ENCODE measurements around the gene C1QL4. TPM values are rescaled to one million over a fixed set of nuclear protein-coding genes. Genes with fewer than 3 reads are reported as not detected.

Gene C1QL4
- total and polyA plus RNA-seq, 11 donors = not detected

- WGBS, 4 donors = 92 to 94% (median 93%) methylated on average over 6 of the region's 6 CpGs
- ATAC-seq (no peak), DNase-seq (no peak)
- no peaks in the 10 kb centered on the region for H3K9me3 ChIP-seq
- intact Hi-C loops (cut with DNase I) = loop anchor here in 1 of 10 donors (10.0 kb wide), 1 partner anchor 74 kb away; no protein-coding TSS in a partner anchor
- H3K4me1 ChIP-seq = peaks cover 3 to 34% (median 25%) of the 10 kb centered on the region in 12 donors
- no peaks in the 10 kb centered on the region for H3K27me3 ChIP-seq
- no peak overlapping the region for H3K4me3 ChIP-seq
- no peak for TF ChIP-seq CTCF (IDR thresholded peaks at IDR 0.05)
- no peak for TF ChIP-seq POLR2A (IDR thresholded peaks at IDR 0.05)
- peaks cover 0 to 3% (median 0%) of the 10 kb centered on the region in 9 donors for H3K36me3 ChIP-seq
- no peak overlapping the region for H3K27ac ChIP-seq
These were observed 33.6 kb upstream of the C1QL4 start for GRCh38 chr12:49370539-49370938.

GRCh38 chr12:49369411-49370145 is 32.6 kb upstream of the C1QL4 start:
- H3K27me3 ChIP-seq = no peaks in the 10 kb centered on the region
- ATAC-seq (peak in 1 of 4 donors; percentile 10), DNase-seq (peak in 2 of 5 donors; percentile 31 to 56)
- H3K4me3 ChIP-seq = peak overlapping the region in 2 of 12 donors; percentile 1 to 15
- peaks cover 0 to 3% (median 0%) of the 10 kb centered on the region in 9 donors for H3K36me3 ChIP-seq
- peaks cover 3 to 42% (median 25%) of the 10 kb centered on the region in 12 donors for H3K4me1 ChIP-seq
- no peaks in the 10 kb centered on the region for H3K9me3 ChIP-seq
- H3K27ac ChIP-seq = peak overlapping the region in 10 of 12 donors; percentile 8 to 61 (median 41)
- 33 to 42% (median 37%) methylated on average over 6 of the region's 6 CpGs for WGBS, 4 donors
- peak in 8 of 12 donors; percentile 13 to 51 (median 34) for TF ChIP-seq CTCF (IDR thresholded peaks at IDR 0.05)
- TF ChIP-seq POLR2A (IDR thresholded peaks at IDR 0.05) = no peak
- intact Hi-C loops (cut with DNase I) = loop anchor here in 3 of 10 donors (5.0 to 10.0 kb wide), 3 partner anchors 75 to 213 kb away; no protein-coding TSS in a partner anchor

DNA sequence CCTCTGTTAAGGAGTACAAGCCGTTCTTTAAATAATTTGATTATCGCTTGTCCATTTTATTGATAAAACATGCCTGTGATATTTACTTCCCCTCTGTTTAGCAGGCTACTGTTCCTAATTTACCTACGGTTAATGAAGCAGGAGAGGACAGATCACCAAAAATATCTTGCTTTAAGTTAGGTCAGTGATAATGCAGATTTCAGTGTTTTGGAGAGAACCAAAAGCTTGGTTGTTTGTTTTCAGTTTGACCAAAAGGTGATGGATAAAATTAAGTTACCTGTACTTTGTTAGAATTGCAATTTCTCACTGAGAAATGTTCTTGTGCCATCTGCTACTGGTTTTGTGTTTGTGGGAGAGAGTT is 31.2 kb upstream of the C1QL4 start:
- H3K4me1 ChIP-seq = peaks cover 3 to 47% (median 25%) of the 10 kb centered on the region in 12 donors
- no peaks in the 10 kb centered on the region for H3K27me3 ChIP-seq
- H3K36me3 ChIP-seq = peaks cover 0 to 2% (median 0%) of the 10 kb centered on the region in 9 donors
- peak overlapping the region in 11 of 12 donors; percentile 89 to 99 (median 97) for H3K27ac ChIP-seq
- no peaks in the 10 kb centered on the region for H3K9me3 ChIP-seq
- no peak for ATAC-seq
- no peak for DNase-seq
- TF ChIP-seq POLR2A (IDR thresholded peaks at IDR 0.05) (no peak), CTCF (IDR thresholded peaks at IDR 0.05) (no peak)
- peak overlapping the region; percentile 50 to 97 (median 88) for H3K4me3 ChIP-seq
- WGBS, 4 donors = 7 to 17% (median 12%) methylated on average over 3 of the region's 3 CpGs
- intact Hi-C loops (cut with DNase I) = loop anchor here in 2 of 10 donors (5.0 to 10.0 kb wide), 2 partner anchors 207 to 214 kb away; no protein-coding TSS in a partner anchor

Data from heart left ventricle (tissue), 16 donors.